ENCODE results near the gene FILIP1.

DNA sequence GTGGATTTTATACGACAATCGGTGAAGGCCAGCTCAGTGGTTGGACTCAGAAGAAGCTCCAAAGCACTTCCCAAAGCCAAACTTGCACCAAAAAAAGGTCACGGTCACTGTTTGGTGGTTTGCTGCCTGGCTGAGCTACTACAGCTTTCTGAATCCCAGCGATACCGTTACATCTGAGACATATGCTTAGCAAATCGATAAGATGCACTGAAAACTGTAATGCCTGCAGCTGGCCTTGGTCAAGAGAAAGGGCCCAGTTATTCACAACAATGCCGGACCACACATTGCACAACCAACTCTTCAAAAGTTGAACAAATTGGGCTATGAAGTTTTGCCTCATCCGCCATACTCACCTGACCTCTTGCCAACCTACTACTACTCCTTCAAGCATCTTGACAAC lies 70.2 kb downstream of the FILIP1 start:
- TF ChIP-seq CTCF (IDR thresholded peaks at IDR 0.05) (no peak), POLR2A (IDR thresholded peaks at IDR 0.05) (no peak)

Measured in body of pancreas (tissue), 4 donors.